Activated CD4-positive, alpha-beta T cell treated with anti-CD3 and anti-CD28 coated beads for 4 hours (primary cell): ENCODE data around the gene TAF3.
"Not testable (repeated sequence)": the region's sequence is repeated elsewhere in the genome, so short reads cannot be mapped to it uniquely, and the experiment has no call there.

Experiments
- DNase-seq, 2 donors: peaks; one replicate each; pipeline ENCODE4 v3.0.0-alpha.2; 2020

Gene TAF3

GRCh38 chr10:7818295-7819120 is at the start of gene TAF3:
TSS of gene TAF3 (plus strand) at chr10:7818505. CDS start at chr10:7818710, 205 bp downstream.
- peak; percentile 90 to 93 for DNase-seq

- DNase-seq: no peak
These were observed 44.2 kb upstream of the TAF3 start for GRCh38 chr10:7773845-7774801.

GRCh38 chr10:7776777-7777176 is 41.5 kb upstream of the TAF3 start:
- DNase-seq: no peak

GRCh38 chr10:7782194-7782593 is 36.1 kb upstream of the TAF3 start:
- DNase-seq: not testable (repeated sequence)

GRCh38 chr10:7786430-7786829 is 31.9 kb upstream of the TAF3 start:
- DNase-seq: no peak

GRCh38 chr10:7787150-7787856 is 31.0 kb upstream of the TAF3 start:
- DNase-seq: no peak

GRCh38 chr10:7787857-7788638 is 30.3 kb upstream of the TAF3 start, which contains the start of the genes ATP5F1C and KIN:
TSS of gene ATP5F1C (plus strand) at chr10:7788177. CDS start at chr10:7788208, 31 bp downstream.
TSS of gene KIN (minus strand) at chr10:7787993. CDS start at chr10:7787933, 60 bp downstream.
- peak; percentile 96 to 97 for DNase-seq

- no peak for DNase-seq
These were observed 29.5 kb upstream of the TAF3 start for GRCh38 chr10:7788639-7789286.

- no peak for DNase-seq
These were observed 28.9 kb upstream of the TAF3 start for GRCh38 chr10:7789390-7789789.

- DNase-seq: no peak
These were observed 25.8 kb upstream of the TAF3 start for GRCh38 chr10:7792541-7792940.

GRCh38 chr10:7794251-7795026 is 23.9 kb upstream of the TAF3 start:
- no peak for DNase-seq

- no peak for DNase-seq
These were observed 22.7 kb upstream of the TAF3 start for GRCh38 chr10:7795605-7796004.

- no peak for DNase-seq
These were observed 20.7 kb upstream of the TAF3 start for GRCh38 chr10:7797582-7797981.

- DNase-seq: no peak
These were observed 15.7 kb upstream of the TAF3 start for GRCh38 chr10:7802606-7803005.

GRCh38 chr10:7804216-7804615 is 14.1 kb upstream of the TAF3 start:
- no peak for DNase-seq

- DNase-seq: no peak
These were observed 13.6 kb upstream of the TAF3 start for GRCh38 chr10:7804741-7805140.

- no peak for DNase-seq
These were observed 9.5 kb upstream of the TAF3 start for GRCh38 chr10:7808686-7809267.

- DNase-seq: no peak
These were observed 7.9 kb upstream of the TAF3 start for GRCh38 chr10:7810443-7810842.

GRCh38 chr10:7811000-7811399 is 7.3 kb upstream of the TAF3 start:
- DNase-seq: no peak

GRCh38 chr10:7811743-7812142 is 6.6 kb upstream of the TAF3 start:
- not testable (repeated sequence) for DNase-seq
